Fibroblast of skin of right quadriceps (primary cell): ENCODE data around the gene ALG5.
A peak's percentile ranks its signal among the peaks of the same experiment; 100 is the strongest.

ENCODE experiments used
- DNase-seq: peaks from one replicate; pipeline ENCODE4 v3.0.0-alpha.2; 2013

The ALG5 gene

GRCh38 chr13:36975172-36975571 is 24.0 kb downstream of the ALG5 start:
- DNase-seq = no peak

GRCh38 chr13:36973621-36974295 is 25.4 kb downstream of the ALG5 start:
- no peak for DNase-seq

- no peak for DNase-seq
Measured at GRCh38 chr13:36973009-36973408, 26.1 kb downstream of the ALG5 start.

GRCh38 chr13:36966404-36966803 is 32.7 kb downstream of the ALG5 start:
- DNase-seq = no peak

- peak; percentile 73 for DNase-seq
Measured at GRCh38 chr13:36965767-36966166, 33.4 kb downstream of the ALG5 start.

GRCh38 chr13:36959456-36960116 is 39.6 kb downstream of the ALG5 start:
- no peak for DNase-seq

- no peak for DNase-seq
Measured at GRCh38 chr13:36954542-36954941, 44.6 kb downstream of the ALG5 start.

- no peak for DNase-seq
Measured at GRCh38 chr13:36950920-36951319, 48.2 kb downstream of the ALG5 start.

- DNase-seq = no peak
Measured at GRCh38 chr13:36950330-36950729, 48.8 kb downstream of the ALG5 start.

- DNase-seq = no peak
Measured at GRCh38 chr13:36945078-36945477, 54.1 kb downstream of the ALG5 start.

GRCh38 chr13:36925603-36926002 is 73.5 kb downstream of the ALG5 start:
- no peak for DNase-seq

- no peak for DNase-seq
Measured at GRCh38 chr13:36924001-36924400, 75.1 kb downstream of the ALG5 start.

- DNase-seq = peak; percentile 44
Measured at GRCh38 chr13:36921631-36922301, 77.4 kb downstream of the ALG5 start.

- peak; percentile 8 for DNase-seq
Measured at GRCh38 chr13:36920616-36921185, 78.4 kb downstream of the ALG5 start.

GRCh38 chr13:36919833-36920615 is 79.1 kb downstream of the ALG5 start, which contains the start of gene SMAD9:
TSS of gene SMAD9 (minus strand) at chr13:36920238. CDS start at chr13:36879689, 40,549 bp downstream.
- peak; percentile 78 for DNase-seq

GRCh38 chr13:36919171-36919832 is 79.8 kb downstream of the ALG5 start:
- peak; percentile 57 for DNase-seq

GRCh38 chr13:36918246-36919131 is 80.7 kb downstream of the ALG5 start:
- peak; percentile 42 for DNase-seq

- peak; percentile 33 for DNase-seq
Measured at GRCh38 chr13:36917311-36917710, 81.8 kb downstream of the ALG5 start.

- DNase-seq = no peak
Measured at GRCh38 chr13:36915896-36916640, 83.1 kb downstream of the ALG5 start.

- no peak for DNase-seq
Measured at GRCh38 chr13:36915106-36915505, 84.0 kb downstream of the ALG5 start.
